HTR-8/SVneo (cell line): ENCODE results near the gene SEMA6D.
"Not testable (repeated sequence)": the region's sequence is repeated elsewhere in the genome, so short reads cannot be mapped to it uniquely, and the experiment has no call there.

ENCODE experiments used
- DNase-seq: peaks from one replicate; pipeline ENCODE4 v3.0.0; 2011; ENCODE audit warnings: low spot score, mixed read lengths; ENCODE audit not compliant: insufficient read length
- FAIRE-seq: peaks from 2 replicates; lab custom pipeline; 2011; peaks lifted over from hg19 to GRCh38; lab: Jason Lieb, UNC

SEMA6D gene

GRCh38 chr15:47716516-47716915, 789 bp upstream of the SEMA6D start:
- FAIRE-seq: no peak
- DNase-seq: no peak

DNA sequence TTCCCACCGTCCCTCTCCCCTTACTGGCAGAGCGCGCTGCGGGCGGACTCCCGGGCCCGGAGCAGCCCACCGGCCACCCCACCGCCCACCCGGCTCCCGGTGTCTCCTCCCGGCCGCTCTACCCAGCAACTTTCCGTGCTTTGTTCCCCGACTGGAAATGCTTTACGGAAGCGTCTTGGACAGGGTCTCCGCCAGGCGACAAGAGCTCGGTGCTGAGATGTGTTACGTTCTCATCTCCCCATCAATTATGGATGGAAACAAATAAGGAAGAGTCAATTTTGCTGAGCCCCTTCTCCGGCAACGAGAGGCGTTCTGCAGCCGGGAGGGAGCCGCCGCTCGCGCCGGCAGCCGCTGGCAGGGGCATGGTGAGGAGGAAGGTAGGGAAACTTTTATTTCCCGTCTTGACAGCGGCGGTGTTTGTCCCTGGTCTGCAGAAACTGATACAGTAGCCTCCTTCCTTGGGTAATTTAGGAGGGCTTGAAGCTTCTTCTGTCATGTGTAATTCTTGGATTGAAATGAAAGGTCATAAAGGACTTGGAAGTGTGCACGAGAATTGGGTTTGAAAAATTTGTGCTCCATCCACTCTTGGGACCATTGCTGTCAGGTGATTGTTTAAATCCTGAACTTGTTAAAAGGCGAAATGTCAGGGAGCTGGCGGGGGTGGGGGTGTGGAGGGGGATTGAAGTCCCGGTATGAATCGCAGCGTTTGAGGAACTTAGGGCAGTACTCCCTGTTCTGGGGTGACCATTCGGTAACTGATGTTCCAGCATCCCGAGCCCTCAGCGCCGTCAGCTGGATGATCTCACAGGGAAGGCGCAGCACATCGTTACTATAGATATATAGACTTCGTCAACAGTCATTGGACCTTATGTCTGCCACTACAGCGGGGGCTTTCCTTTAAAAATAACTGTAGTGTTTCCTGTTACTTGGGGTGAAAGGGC, 1.5 kb downstream of the SEMA6D start:
- DNase-seq: peak; percentile 17
- no peak for FAIRE-seq

- DNase-seq: no peak
- FAIRE-seq: no peak
Observed at GRCh38 chr15:47719730-47720129, 2.4 kb downstream of the SEMA6D start.

GRCh38 chr15:47720555-47720954, 3.2 kb downstream of the SEMA6D start:
- no peak for DNase-seq
- FAIRE-seq: no peak

GRCh38 chr15:47721676-47722075, 4.4 kb downstream of the SEMA6D start:
- FAIRE-seq (peak; percentile 44), DNase-seq (no peak)

DNA sequence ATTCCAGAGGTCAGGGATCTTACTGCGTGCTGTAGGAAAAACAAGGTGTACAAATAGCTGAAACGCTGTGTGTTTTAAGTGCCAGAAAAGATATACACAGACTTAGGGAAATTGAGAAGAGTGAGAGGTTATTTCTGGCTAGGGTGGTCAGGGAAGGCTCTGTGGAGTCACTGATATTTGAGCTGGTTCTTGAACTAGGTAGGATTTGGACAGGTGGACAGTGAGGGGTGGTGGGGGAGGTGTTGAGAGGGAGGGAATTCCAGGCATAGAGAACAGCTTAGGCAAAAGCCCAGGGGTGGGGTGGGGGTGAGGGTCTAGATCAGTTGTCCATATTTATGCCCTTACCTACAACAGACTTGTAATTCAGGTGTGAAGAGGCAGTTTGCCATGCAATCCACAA, 7.0 kb downstream of the SEMA6D start:
- FAIRE-seq: no peak
- DNase-seq: no peak

DNA sequence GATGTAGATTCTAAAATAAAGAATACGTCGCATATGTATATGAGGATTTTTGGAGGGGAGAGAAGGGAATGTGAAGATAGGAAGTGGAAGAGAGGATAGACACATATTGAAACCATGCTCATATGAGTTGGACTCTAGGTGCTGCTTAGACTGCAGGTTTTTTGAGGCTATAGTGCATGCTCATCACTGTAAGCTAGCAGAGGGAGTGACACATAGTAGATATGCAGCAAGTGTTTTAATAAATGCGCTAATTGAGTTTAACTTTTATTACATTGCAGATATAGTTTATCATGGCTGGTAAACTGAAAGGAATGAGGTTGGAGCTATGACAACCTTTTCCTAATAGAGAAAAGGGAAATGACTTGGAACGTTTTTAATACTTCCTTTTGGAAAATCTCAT, 7.7 kb downstream of the SEMA6D start:
- no peak for FAIRE-seq
- DNase-seq: no peak

DNA sequence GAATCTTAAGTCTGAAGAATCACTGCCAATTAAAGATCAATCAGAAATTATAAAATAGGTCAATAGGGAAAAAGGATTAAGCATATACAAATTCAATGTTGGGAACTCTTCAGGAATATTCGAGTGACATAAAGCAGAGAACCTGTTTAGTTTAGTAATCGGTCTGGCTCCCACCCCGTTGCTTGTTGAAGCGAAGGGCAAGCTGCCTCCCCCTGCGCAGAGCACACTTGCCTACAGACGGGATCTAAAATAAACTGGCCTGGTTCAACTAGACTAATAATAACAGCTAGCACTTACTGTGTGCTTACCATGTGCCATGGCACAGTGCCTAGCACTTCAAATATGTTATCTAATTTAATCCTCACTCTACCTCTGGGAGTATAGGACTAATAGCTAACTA, 8.6 kb downstream of the SEMA6D start:
- DNase-seq: no peak
- FAIRE-seq: no peak

GRCh38 chr15:47726399-47726823, 9.1 kb downstream of the SEMA6D start:
- DNase-seq (no peak), FAIRE-seq (no peak)

DNA sequence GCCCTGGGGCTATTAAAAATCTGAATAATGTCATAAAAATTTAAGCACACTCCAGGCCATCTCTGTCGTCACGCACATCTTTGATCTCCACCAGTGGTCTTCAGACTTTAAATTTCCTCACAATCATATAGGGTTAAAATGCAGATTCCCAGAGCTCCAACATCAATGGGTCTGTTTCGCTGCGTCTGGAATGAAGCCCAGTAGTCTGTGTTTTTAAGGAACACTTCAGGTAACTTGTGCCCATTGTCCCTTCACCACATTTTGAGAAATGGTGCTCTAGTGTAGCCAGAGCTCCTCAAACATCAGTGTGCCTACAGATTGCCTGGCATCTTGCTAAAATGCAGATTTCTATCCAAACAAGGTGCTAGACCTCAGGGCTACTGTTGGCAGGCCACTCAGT, 9.8 kb downstream of the SEMA6D start:
- FAIRE-seq (no peak), DNase-seq (no peak)

- FAIRE-seq (no peak), DNase-seq (no peak)
Observed at GRCh38 chr15:47727676-47728075, 10.4 kb downstream of the SEMA6D start.

DNA sequence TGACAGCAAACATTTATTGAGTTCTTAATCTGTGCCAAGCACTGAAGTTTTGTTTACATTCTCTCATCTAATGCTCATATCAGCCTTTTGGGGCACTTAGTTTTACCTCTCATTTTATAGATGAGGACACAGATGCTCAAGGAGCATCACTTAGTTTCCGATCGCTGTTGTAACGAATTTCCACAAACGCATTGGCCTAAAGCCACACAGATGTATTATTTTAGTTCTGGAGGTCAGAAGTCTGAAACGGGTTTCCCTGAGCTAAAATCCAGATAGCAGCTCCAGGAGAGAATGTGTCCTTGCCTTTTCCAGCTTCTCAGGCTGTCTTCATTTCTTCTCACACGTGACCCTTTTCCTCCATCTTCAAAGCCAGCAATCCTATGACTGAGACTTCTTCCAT, 11.1 kb downstream of the SEMA6D start:
- no peak for FAIRE-seq

GRCh38 chr15:47728886-47729285, 11.6 kb downstream of the SEMA6D start:
- no peak for FAIRE-seq

More for the DNA sequence above, 11.1 kb downstream of the SEMA6D start:
- no peak for DNase-seq

DNA sequence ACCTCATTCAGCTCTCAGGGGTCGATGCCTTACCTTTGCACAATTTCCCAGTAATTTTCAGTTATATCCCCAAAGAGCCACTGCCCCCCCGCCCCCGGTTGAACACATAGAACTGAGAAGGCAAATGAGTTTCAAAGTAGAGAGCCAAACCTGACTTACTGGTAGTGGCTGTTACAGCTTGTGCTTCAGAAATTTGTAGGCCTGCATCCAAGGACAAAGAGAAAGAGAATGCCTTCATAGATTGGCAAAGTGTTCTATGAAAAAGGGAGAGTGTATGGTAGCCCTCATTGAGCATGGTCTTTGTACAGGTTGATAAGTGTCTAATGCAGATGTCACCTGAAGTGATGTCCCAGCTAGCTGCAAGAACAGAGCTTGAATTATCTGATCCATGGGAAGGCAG, 13.9 kb downstream of the SEMA6D start:
- FAIRE-seq (no peak), DNase-seq (no peak)

More at GRCh38 chr15:47728886-47729285, 11.6 kb downstream of the SEMA6D start:
- DNase-seq: no peak

GRCh38 chr15:47732248-47732647, 14.9 kb downstream of the SEMA6D start:
- no peak for DNase-seq
- no peak for FAIRE-seq

DNA sequence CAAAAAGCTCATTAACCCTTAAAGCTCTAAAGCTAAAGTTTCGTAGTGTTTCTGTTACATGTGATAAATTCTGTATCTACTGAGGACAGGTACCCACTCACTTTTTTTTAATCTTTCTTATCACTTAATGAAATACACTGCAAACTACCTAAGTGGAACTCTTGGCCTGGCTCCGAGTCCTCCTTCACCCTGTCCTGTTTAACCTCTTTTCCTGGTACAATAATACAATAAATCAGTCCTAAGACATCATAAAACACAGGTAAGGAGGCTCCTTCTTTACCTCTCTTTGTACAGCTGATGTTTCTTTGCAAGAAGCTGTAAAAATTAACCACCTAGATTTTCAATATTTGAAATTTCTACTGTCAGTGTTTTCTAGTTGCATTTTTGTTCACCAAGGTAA, 15.8 kb downstream of the SEMA6D start:
- FAIRE-seq (no peak), DNase-seq (no peak)

GRCh38 chr15:47736143-47736786, 19.0 kb downstream of the SEMA6D start:
- DNase-seq: no peak

GRCh38 chr15:47737477-47737876, 20.2 kb downstream of the SEMA6D start:
- FAIRE-seq (no peak), DNase-seq (no peak)

More at GRCh38 chr15:47736143-47736786, 19.0 kb downstream of the SEMA6D start:
- no peak for FAIRE-seq

DNA sequence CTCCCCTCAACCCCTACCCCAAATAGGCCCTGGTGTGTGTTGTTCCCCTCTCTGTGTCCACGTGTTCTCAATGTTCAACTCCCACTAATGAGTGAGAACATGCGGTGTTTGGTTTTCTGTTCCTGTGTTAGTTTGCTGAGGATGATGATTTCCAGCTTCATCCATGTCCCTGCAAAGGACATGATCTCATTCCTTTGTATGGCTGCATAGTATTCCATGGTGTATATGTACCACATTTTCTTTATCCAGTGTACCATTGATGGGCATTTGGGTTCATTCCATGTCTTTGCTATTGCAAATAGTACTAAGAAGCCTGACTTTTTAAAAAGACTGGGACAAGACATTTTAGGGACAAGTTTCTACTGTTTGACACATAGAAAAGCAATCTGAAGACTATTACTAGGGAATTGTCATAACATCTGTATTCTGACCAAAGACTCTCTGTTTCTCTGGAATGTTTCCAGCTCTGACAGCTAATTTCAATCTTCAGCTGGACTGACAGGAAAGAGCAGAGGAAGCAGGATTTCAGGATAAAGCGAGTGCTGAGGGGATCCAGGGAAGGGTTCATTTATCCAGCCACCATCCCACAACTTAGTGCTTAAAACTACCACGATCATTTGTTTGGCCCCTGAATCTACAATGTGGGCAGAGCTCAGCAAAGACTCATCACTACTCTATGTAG, 21.0 kb downstream of the SEMA6D start:
- not testable (repeated sequence) for FAIRE-seq, DNase-seq

GRCh38 chr15:47741082-47741481, 23.8 kb downstream of the SEMA6D start:
- DNase-seq (no peak), FAIRE-seq (no peak)

DNA sequence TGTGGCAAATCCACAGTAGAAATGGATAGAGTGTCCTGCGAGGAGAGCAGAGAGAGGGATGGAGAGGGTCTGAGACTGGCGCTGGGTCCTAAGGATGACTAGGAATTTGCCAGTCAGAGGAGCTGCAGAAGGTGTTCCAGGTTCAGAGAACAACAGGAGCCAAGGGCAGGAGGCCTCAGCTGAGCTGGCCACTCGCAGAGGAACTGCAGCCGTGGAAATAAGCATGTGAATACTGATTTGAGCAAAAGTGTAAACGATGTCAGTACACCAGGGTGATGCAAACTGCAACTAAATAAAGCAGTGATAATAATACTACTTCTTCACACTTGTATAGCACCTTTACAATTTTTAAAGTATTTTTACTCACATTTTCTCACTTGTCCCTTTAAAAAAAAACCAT, 24.6 kb downstream of the SEMA6D start:
- no peak for FAIRE-seq
- no peak for DNase-seq
